ENCODE data around the gene OPCML. TPM values are rescaled to one million over a fixed set of nuclear protein-coding genes. Genes with fewer than 3 reads are reported as not detected.
A peak's percentile ranks its signal among the peaks of the same experiment; 100 is the strongest.

Gene OPCML
- total RNA-seq, 1 donor from 2014 or later, result 1.7 TPM

GRCh38 chr11:132792341-132793140 lies 739.8 kb downstream of the OPCML start:
- Mint-ChIP-seq H3K4me1 (ENCODE audit: low read depth) (peaks cover 8% of the 10 kb centered on the region), H3K4me3 (ENCODE audit: low read depth) (peak overlapping the region; percentile 47), H3K9me3 (ENCODE audit: low read depth) (no peaks in the 10 kb centered on the region), H3K27ac (peak overlapping the region; percentile 42), H3K36me3 (ENCODE audit: insufficient read depth) (no peaks in the 10 kb centered on the region), H3K27me3 (peaks cover 41% of the 10 kb centered on the region)
- TF ChIP-seq CTCF (IDR thresholded peaks at IDR 0.05; ENCODE audit: unreplicated experiment), result no peak
- no peak for DNase-seq (ENCODE audit: low spot score, unreplicated experiment)

- H3K9me3 Mint-ChIP-seq (ENCODE audit: low read depth), result no peaks in the 10 kb centered on the region
- peaks cover 41% of the 10 kb centered on the region for H3K27me3 Mint-ChIP-seq
- no peak for DNase-seq (ENCODE audit: low spot score, unreplicated experiment)
- no peak for TF ChIP-seq CTCF (IDR thresholded peaks at IDR 0.05; ENCODE audit: unreplicated experiment)
- peaks cover 9% of the 10 kb centered on the region for H3K4me1 Mint-ChIP-seq (ENCODE audit: low read depth)
- H3K36me3 Mint-ChIP-seq (ENCODE audit: insufficient read depth), result no peaks in the 10 kb centered on the region
- H3K27ac Mint-ChIP-seq, result no peak overlapping the region
- H3K4me3 Mint-ChIP-seq (ENCODE audit: low read depth), result no peak overlapping the region
Observed at GRCh38 chr11:132790971-132791370, 741.3 kb downstream of the OPCML start.

GRCh38 chr11:132790466-132790865 lies 741.8 kb downstream of the OPCML start:
- Mint-ChIP-seq H3K9me3 (ENCODE audit: low read depth) (no peaks in the 10 kb centered on the region), H3K27me3 (peaks cover 41% of the 10 kb centered on the region), H3K27ac (no peak overlapping the region), H3K36me3 (ENCODE audit: insufficient read depth) (no peaks in the 10 kb centered on the region), H3K4me3 (ENCODE audit: low read depth) (no peak overlapping the region), H3K4me1 (ENCODE audit: low read depth) (peaks cover 10% of the 10 kb centered on the region)
- no peak for TF ChIP-seq CTCF (IDR thresholded peaks at IDR 0.05; ENCODE audit: unreplicated experiment)
- no peak for DNase-seq (ENCODE audit: low spot score, unreplicated experiment)

- H3K4me3 Mint-ChIP-seq (ENCODE audit: low read depth), result no peak overlapping the region
- peaks cover 41% of the 10 kb centered on the region for H3K27me3 Mint-ChIP-seq
- TF ChIP-seq CTCF (IDR thresholded peaks at IDR 0.05; ENCODE audit: unreplicated experiment), result no peak
- no peak overlapping the region for H3K27ac Mint-ChIP-seq
- no peaks in the 10 kb centered on the region for H3K36me3 Mint-ChIP-seq (ENCODE audit: insufficient read depth)
- no peaks in the 10 kb centered on the region for H3K9me3 Mint-ChIP-seq (ENCODE audit: low read depth)
- no peak for DNase-seq (ENCODE audit: low spot score, unreplicated experiment)
- H3K4me1 Mint-ChIP-seq (ENCODE audit: low read depth), result peaks cover 10% of the 10 kb centered on the region
Observed at GRCh38 chr11:132788816-132789325, 743.4 kb downstream of the OPCML start.

- H3K27me3 Mint-ChIP-seq, result peaks cover 15% of the 10 kb centered on the region
- no peaks in the 10 kb centered on the region for H3K9me3 Mint-ChIP-seq (ENCODE audit: low read depth)
- peaks cover 4% of the 10 kb centered on the region for H3K4me1 Mint-ChIP-seq (ENCODE audit: low read depth)
- H3K4me3 Mint-ChIP-seq (ENCODE audit: low read depth), result no peak overlapping the region
- no peaks in the 10 kb centered on the region for H3K36me3 Mint-ChIP-seq (ENCODE audit: insufficient read depth)
- H3K27ac Mint-ChIP-seq, result no peak overlapping the region
- no peak for TF ChIP-seq CTCF (IDR thresholded peaks at IDR 0.05; ENCODE audit: unreplicated experiment)
- no peak for DNase-seq (ENCODE audit: low spot score, unreplicated experiment)
Observed at GRCh38 chr11:132785878-132786277, 746.4 kb downstream of the OPCML start.
